Fibroblast of gingiva (primary cell): ENCODE data around the gene CFAP57.
"Not testable (repeated sequence)": the region's sequence is repeated elsewhere in the genome, so short reads cannot be mapped to it uniquely, and the experiment has no call there.

Experiments used
- DNase-seq: peaks from one replicate; pipeline ENCODE4 v3.0.0-alpha.2; 2011; ENCODE audit warnings: low read depth

CFAP57 gene

DNA sequence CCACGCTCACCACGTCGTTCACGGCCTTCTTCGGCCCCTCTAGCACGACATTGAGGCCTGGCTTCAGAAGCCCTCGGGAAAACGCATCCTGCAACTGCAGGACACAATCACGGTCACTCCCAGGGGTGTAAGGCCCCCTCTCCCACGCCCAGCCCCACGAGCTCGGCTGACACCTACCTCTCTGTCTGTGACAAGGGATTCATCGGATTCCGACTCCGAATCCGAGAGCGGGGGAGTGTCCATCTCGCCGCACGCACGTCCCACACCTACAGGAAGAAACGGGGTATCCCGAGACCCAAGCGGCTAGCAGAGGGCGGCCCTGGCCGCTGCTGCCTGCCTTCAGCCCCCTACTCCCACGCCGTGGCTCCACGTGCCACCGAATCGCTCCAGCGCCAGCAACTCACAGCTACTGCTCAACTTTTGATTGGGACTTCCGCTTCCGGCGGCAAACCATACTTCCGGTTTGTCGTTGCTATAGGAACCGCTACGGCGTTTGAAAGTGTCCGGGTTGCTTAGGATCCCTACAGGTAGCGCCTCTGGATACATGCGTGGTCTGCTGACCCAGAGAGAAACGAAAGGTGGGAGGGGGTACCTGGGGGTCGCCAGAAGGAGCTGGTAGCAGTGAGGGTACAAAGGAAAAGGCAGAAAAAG lies at the start of gene CFAP57, which contains the start of gene EBNA1BP2:
Gene CFAP57 (plus strand): TSS at position 455 of the 651 bp plus-strand sequence. CDS start 424 bp downstream, outside the sequence.
Gene EBNA1BP2 (minus strand): TSS at position 415 of the 651 bp plus-strand sequence. CDS start 172 bp downstream, at position 243.
- peak; percentile 89 for DNase-seq

DNA sequence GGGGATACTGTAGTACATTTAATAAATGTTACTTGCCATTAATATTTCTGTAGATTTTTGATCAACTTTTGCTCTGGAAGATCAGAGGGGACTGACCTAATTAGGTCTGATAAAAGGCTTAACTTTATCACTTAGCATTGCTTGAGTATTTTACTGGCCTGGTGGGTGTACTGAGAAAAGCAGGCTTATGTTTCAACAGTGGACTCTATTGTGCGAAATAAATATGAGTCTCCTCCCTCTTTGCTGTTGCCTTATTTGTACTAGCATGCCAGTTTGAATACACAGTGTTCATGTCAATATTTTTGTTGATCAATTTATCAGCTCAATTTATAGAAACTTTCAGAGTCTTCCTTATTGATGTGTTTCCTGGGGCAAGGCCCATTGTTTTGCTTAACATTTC lies 49.1 kb upstream of the CFAP57 start:
- DNase-seq = no peak

DNA sequence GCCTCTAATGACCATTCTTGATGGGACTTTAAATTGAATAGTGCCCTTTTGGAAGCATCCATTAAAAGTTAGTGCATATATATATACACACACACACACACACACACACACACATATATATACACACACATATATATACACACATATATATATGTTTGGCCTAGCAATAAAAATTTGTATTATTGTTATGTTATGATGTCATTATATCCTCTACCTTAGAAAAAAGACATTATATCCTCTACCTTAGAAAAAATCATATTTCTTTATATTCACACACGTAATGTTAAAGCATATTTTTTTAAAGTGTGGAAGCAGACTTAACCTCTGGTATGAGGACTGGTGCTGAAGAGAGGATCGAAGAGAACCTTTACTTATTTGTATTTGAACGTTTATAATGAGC lies 43.3 kb upstream of the CFAP57 start:
- DNase-seq = no peak

DNA sequence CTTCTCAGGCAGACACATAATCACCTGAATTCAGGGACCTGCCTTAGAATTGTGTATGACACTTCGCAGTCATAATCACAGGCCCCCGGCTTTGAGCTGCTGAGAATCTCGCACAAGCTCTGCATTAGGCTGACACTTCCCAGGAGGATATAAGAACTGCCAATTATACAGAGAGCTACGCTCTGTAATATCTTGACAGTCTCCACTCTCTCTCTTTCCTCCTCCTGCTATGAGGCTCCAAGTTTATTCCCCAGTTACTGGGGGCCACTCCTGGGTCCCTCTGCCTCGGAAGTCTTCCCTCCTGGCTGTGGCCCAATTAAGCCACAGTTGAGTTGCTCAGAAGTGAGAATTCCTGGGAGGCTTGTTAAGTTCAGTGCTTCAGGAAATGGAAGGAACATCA lies 42.7 kb upstream of the CFAP57 start:
- DNase-seq = no peak

DNA sequence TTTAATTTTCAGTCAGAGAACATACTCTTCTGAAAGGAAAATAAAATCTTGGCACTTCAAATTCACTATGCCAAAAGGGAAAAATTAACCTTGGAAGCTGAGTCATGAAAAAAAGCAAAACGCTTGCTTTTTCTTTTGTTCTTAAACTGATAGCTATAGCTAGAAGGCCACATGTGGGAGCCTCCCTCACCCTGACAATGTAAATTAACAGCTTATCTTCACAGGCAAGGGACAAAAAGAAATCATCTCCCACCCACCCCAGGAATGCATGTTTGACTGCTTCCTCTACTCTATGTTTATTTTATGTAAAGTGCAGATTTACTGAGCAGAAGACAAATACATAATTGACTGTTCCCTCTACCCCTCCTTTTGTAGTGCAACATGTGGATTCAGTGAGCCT lies 38.1 kb upstream of the CFAP57 start:
- no peak for DNase-seq

DNA sequence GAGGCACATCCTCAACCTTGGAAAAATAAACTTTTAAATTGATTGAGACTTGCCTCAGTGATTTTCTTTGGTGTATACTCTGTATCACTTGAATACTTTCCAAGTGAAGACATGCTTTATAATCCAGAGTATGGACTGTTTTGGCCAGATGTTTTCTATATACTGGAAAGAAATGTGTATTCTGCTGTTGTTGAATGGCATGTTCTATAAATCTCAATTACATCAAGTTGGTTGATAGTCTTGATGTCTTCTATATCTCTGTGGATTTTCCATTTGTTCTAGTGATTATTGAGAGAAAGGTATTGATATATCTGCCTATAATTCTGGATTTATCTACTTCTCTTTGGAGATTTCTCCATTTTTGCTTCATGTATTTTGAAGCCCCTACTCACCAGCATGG lies 37.5 kb upstream of the CFAP57 start:
- no peak for DNase-seq

DNA sequence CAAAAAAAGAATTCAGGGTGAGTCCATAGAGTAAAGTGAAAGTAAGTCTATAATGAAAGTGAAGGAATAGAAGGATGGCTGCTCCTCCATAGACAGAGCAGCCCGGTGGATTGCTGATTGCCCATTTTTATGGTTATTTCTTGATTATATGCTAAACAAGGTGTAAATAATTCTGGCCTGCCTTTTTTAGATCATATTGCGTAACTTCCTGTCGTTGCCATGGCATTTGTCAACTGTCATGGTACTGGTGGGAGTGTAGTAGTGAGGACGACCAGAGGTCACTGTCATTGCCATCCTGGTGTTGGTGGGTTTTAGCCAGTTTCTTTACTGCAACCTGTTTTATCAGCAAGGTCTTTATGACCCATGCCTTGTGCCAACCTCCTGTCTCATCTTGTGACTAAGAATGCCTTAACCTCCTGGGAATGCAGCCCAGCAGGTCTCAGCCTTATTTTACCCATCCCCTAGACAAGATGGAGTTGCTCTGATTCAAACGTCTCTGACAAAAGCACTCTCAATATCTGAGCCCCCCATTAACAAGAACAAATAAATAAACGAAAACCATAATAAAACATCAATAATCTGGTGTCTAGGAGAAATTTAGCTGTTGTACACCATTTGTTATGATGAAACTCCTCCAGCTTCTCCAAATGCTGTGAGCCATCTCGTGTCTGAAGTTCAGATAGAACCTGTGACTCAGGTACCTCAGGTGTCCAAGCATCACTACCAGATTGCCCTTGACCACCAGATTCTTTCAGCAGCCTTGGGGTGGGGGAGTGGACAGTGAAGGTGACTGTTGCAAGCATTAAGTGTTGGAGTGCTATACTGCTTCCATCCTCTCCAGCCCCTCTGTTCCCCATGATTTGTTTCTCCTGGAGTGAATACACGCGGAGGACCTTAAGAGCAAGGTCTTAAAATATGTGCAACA lies 36.0 kb upstream of the CFAP57 start:
- no peak for DNase-seq

DNA sequence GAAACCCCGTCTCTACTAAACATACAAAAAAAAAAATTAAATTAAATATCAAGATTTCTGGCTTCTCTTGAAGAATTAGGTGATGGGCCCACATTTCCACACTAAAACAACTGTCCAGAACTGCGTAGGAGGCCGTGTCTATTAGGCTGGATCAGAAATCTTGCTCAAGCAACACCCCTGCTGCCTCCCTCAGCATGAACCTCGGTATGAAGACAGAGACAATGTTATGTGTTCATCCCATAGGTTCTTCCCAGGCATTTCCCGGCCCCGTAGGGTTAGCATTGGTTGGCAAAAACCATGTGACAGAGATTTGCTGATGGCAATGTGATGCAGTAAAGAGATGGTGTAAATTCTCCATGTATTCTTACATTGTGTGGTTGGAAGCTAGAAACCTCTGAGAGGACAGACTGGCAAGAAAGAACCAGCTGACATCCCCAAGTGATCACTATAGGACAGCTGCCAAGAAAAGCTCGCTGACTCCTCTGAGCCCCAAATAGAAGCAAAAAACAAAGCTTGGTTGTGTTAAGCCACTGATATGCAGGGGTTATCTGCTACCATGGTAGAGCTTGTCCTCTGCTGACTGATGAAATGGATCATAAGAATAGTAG lies 34.6 kb upstream of the CFAP57 start:
- DNase-seq = no peak

DNA sequence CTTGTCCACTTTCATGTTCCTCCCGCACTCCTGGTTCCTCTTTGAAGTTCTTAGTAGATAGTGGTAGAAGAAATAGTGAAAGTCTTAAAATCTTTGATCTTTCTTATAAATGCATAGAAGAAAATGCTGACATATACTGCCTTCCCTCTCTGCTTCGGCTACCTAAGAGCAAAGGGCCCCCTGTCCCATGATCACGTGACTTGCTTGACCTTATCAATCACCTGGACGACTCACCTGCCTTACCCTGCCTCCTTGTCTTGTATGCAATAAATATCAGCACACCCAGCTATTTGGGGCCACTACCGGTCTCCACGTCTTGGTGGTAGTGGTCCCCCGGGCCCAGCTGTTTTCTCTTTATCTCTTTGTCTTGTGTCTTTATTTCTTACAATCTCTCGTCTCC lies 32.8 kb upstream of the CFAP57 start:
- not testable (repeated sequence) for DNase-seq

DNA sequence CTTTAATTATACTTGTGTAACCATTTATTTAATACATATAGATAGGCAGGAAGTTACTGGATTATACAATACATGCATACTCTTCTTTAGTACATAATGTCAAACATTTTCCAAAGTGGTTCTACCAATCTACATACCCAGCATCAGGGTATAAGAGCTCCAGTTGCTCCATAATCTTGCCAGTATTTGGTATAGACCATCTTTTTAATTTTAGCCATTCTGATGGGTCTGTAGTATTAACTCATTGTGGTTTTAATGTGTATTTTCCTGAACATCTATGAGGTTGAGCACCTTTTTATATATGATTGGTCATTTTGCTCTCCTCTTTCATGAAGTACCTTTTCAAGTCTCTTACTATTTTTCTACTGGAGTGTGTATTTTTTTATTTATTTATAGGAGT lies 32.1 kb upstream of the CFAP57 start:
- DNase-seq = no peak

DNA sequence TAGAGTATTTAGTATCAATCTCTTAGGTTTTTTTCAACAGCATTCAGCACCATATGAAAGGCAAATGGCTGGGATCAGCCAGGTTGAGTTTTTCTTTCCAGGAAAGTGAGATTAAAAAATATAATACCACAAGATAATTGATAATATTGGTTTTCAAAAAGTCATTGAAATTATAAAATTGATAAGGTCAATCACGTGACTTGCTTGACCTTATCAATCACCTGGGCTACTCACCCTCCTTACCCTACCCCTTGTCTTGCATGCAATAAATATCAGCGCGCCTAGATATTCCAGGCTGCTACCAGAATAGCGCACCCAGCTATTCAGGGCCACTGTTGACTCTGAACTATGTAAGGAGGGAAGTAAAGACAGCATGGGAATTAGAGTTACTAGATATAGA lies 31.5 kb upstream of the CFAP57 start:
- DNase-seq = no peak

DNA sequence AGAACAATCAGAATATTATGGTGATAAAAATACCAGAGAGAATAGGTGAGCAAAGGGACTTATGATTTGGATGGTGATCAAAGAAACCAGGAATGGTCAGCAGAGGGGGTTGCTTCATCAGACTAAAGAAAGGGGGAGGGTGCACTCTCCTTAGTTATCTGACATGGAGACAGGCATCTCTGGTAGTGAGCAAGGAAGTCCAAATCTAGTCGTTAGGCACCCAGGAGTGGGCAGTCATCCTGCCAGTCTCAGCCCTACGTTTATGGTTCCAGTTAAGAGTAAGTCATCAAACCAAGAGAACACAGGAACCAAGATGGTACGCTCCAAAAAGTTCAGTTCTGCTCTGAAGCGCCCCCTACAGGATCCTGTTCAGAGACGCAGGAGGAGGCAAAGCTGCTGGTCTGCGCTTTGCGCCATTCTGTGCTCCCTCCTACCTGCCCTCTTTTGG lies 28.7 kb upstream of the CFAP57 start:
- no peak for DNase-seq

DNA sequence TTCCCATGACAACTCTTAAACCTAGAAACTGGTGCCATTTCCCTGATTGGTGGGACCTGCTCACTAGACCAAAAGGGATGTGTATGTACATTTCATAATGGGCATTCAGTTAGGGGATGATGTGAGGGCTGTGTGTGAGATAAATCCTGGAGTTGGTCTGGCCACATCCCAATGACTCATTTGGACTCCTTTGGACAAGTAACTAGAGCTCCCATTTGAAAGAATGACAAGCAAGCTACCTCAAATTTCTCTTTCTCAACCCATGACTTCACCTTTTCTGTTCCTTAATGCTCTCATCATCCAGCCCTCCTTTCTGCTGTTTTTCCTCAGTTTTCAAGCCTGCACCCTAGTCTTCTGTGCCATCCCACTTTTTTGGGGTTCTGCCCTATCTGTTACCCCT lies 27.9 kb upstream of the CFAP57 start:
- DNase-seq = peak; percentile 8

DNA sequence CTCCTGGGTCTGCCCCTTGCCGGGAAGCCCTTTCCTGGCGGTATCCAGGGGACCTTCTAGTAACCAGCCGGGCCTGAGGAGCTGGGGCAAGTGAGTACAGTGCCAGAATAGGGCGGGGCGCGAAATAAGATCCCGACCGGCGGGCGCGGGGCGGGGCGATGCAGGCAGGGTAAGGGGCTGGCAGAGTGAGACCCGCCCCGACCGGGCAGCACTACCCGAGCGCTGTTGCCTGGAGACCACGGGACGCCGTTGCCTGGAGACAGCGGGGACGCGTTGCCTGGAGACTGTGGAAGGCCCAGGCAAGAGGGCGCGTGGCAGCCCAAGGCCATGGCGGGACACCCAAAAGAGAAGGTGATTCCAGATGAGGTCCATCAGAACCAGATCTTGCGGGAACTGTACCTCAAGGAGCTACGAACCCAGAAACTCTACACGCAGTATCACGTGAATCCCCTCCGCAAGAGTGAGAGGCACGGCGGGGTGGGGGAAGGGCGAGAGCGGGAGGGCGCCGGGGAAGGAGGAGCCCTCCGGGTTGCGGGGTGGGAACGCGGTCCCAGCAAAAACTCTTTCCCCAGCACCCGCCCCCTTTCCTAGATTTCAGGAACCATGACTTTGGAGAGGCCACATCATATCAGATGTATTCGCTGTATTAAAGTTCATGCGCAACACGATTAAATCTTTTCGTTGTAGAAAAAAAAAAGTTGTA lies 24.4 kb upstream of the CFAP57 start:
- DNase-seq = peak; percentile 41

DNA sequence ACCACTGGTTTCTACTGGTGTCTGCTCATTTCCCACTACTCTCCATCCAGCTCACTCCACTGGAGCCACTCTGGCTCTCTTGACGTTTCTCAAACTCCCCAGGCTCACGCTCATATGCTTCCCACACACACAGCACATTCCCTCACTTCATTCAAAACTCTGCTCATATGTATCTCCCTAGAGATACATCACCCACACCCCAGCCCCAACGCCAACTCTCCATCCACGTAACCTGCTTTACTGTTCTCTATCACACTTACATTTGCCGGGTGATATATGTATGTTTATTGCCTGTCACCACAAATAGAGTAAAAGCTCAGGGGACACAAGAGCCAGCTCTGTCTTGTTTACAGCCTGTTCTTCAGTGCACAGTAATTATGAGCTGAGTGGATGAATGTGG lies 22.2 kb upstream of the CFAP57 start:
- no peak for DNase-seq

DNA sequence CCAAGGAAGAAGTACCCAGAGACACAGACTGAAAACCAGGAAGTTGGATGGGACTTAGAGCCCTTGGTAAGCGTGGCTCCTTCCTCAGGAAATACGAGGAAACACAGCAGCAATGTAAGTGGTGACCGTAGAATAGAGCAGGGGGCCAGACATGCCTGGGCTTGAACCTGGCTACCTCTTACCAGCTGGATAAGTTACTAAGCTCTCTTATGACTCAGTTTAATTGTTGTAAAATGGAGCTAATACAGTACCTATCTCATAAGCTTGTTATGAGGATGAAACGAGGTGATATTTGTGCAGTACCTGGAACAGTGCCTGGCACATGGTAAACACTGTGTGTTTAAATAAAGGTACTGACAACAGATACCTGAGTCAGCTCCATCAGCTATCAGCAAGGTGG lies 19.3 kb upstream of the CFAP57 start:
- no peak for DNase-seq

DNA sequence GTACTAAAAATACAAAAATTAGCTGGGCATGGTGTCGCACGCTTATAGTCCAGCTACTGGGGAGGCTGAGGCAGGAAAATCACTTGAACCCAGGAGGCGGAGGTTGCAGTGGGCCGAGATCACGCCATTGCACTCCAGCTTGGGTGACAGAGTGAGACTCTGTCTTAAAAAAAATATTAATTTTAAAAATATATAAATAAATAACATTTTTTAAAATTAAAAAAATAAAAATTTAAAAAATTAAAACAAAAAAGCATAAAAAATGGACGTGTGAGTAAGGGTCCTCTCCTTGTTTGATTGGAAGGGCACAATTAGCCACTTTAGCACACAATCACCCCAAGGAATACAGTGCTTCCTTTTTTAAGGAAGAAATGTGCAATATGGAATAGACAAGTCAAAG lies 18.7 kb upstream of the CFAP57 start:
- no peak for DNase-seq

DNA sequence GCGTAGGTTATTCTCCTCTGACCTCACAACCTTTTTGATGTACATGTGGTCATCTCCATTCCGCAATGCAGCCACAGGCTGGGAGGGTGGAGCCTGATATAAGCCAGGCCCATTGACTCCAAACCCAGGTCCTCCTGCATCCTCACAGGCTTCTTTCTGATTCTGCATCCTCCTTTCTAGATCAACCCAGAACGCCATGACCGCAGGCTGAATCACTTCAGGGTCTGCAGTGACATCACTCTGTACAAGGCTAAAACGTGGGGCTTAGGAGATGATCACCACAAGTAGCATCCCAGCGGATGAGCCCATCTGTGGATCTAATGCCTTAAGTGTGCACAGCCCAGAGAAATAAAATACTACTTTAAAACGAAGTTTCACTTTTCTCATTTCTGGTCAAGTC lies 16.1 kb upstream of the CFAP57 start:
- DNase-seq = no peak

DNA sequence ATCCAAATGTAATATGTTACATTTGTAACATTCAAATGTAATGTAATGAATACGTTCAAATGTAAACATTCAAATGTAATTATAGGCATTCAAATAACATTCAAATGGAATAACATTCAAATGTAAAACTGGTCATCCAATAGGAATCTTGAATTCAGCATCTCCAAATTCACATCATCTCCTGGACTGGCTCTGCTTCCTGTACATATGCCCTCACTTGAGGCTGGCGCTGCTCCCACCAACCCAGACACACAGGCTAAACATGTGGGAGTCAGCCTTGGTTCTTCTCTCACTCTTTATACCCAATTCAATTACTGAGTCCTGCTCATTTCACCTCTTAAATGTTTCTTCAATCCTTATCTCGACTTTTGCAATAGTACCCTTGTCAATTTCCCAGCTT lies 7.0 kb upstream of the CFAP57 start:
- DNase-seq = no peak

DNA sequence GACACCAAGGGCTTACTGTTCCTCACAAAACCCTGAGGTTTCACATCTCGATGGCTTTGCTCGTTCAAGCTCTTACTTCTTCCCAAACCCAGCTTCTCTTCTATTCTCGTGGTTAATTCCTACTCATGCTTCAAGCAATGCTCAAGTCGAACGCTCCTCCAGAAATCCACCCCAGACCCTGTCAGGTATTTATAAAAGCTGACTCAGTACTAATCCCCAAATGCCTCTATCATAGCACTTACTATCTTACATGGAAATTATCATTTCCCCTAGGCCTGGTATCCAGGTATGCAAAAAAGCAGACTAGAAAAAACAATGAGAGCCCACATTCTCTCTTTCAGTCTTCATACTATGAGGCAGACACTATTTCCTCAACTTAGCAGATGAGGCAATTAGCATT lies 6.4 kb upstream of the CFAP57 start:
- DNase-seq = no peak

DNA sequence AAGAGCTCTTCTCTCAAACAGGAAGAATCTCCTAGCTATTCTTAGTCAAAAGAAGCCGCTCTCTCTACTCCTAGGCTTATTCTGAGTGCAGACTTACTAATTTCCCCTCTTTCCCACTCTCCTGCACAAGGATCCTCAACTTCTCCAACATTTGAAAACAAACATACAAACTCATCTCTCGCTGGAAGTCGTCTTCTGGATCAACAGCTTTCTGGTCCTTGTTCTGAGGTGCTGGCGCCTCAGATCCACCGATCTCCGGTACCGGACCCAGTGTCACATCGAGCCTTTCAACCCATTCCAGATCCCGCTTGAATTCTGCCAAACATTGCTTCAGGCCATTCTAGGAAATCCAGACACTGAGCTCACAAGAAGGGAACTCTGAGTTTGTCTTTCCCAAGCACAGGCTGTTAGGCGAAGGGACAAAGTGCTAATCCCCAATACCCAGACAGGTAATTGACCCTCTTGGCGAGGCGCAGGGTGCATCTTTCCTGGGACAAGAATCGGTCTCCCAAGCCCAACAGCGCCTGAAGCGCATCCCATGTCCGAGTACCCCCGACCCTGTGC lies 736 bp upstream of the CFAP57 start:
- DNase-seq = no peak

DNA sequence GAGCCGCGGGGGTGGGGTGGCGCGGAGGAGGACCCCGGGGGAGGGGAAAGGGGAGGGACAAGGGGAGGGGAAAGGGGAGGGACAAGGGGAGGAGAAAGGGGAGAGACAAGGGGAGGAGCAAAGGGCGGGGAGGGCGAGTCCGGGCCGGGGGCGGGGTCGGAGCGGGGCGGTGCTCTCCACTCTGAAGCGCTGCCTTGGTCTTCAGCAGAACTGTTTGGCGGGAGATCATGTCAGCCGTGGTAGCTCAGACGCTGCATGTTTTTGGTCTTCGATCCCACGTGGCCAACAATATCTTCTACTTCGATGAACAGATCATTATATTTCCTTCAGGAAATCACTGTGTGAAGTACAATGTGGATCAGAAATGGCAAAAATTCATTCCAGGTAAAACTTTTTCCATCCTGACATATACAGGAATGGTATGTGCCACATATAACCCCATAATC lies 420 bp downstream of the CFAP57 start:
- peak; percentile 86 for DNase-seq
